ENCODE measurements around the gene PI16. TPM values are rescaled to one million over a fixed set of nuclear protein-coding genes. Genes with fewer than 3 reads are reported as not detected.

PI16 gene
- total RNA-seq, 2 experiments from 2014 or later, result not detected

- H3K36me3 Mint-ChIP-seq (ENCODE audit: low read depth), result no peaks in the 10 kb centered on the region
- DNase-seq (no peak), ATAC-seq (no peak)
- ChIA-PET CTCF (no interaction called here), POLR2A (no interaction called here)
- intact Hi-C loops (cut with micrococcal nuclease), result no loop called here
- no peak for TF ChIP-seq CTCF (IDR thresholded peaks at IDR 0.05)
- H3K27ac Mint-ChIP-seq, result no peak overlapping the region
- peaks cover 36% of the 10 kb centered on the region for H3K4me1 Mint-ChIP-seq (ENCODE audit: low read depth)
- H3K27me3 Mint-ChIP-seq, result no peaks in the 10 kb centered on the region
- H3K4me3 Mint-ChIP-seq, result no peak overlapping the region
- no peaks in the 10 kb centered on the region for H3K9me3 Mint-ChIP-seq
Observed at GRCh38 chr6:36958775-36959554, 4.4 kb downstream of the PI16 start.

GRCh38 chr6:36959555-36960250, 5.2 kb downstream of the PI16 start:
- ChIA-PET CTCF (no interaction called here), POLR2A (no interaction called here)
- H3K36me3 Mint-ChIP-seq (ENCODE audit: low read depth), result no peaks in the 10 kb centered on the region
- H3K27me3 Mint-ChIP-seq, result no peaks in the 10 kb centered on the region
- intact Hi-C loops (cut with micrococcal nuclease), result no loop called here
- ATAC-seq, result no peak
- H3K4me1 Mint-ChIP-seq (ENCODE audit: low read depth), result peaks cover 33% of the 10 kb centered on the region
- no peak overlapping the region for H3K4me3 Mint-ChIP-seq
- H3K27ac Mint-ChIP-seq, result no peak overlapping the region
- no peak for TF ChIP-seq CTCF (IDR thresholded peaks at IDR 0.05)
- no peak for DNase-seq
- no peaks in the 10 kb centered on the region for H3K9me3 Mint-ChIP-seq

GRCh38 chr6:36961441-36962435, 7.2 kb downstream of the PI16 start:
- CTCF ChIA-PET, result interaction anchor here (1.0 kb wide), 1 partner anchor 18 kb away, joined by 3 read pairs; no protein-coding TSS in a partner anchor

GRCh38 chr6:36962874-36963273, 8.3 kb downstream of the PI16 start:
- no peaks in the 10 kb centered on the region for H3K9me3 Mint-ChIP-seq
- no peak for TF ChIP-seq CTCF (IDR thresholded peaks at IDR 0.05)
- peaks cover 27% of the 10 kb centered on the region for H3K4me1 Mint-ChIP-seq (ENCODE audit: low read depth)
- peaks cover 1% of the 10 kb centered on the region for H3K36me3 Mint-ChIP-seq (ENCODE audit: low read depth)
- ChIA-PET CTCF (interaction anchor here (1.0 to 1.6 kb wide), 3 partner anchors 16 to 89 kb away, joined by 3 to 6 read pairs (median 3); no protein-coding TSS in a partner anchor), POLR2A (interaction anchor here (1.0 kb wide), 1 partner anchor 19 kb away, joined by 4 read pairs; no protein-coding TSS in a partner anchor)
- no peak overlapping the region for H3K4me3 Mint-ChIP-seq
- intact Hi-C loops (cut with micrococcal nuclease), result no loop called here
- no peaks in the 10 kb centered on the region for H3K27me3 Mint-ChIP-seq
- ATAC-seq, result peak; percentile 76
- peak overlapping the region; percentile 11 for H3K27ac Mint-ChIP-seq
- peak; percentile 84 for DNase-seq

More at GRCh38 chr6:36961441-36962435, 7.2 kb downstream of the PI16 start:
- no peak for ATAC-seq
- no peaks in the 10 kb centered on the region for H3K9me3 Mint-ChIP-seq
- no peaks in the 10 kb centered on the region for H3K27me3 Mint-ChIP-seq
- peaks cover 25% of the 10 kb centered on the region for H3K4me1 Mint-ChIP-seq (ENCODE audit: low read depth)
- TF ChIP-seq CTCF (IDR thresholded peaks at IDR 0.05), result no peak
- H3K36me3 Mint-ChIP-seq (ENCODE audit: low read depth), result no peaks in the 10 kb centered on the region
- POLR2A ChIA-PET, result interaction anchor here (1.2 kb wide), 1 partner anchor 76 kb away, joined by 3 read pairs; no protein-coding TSS in a partner anchor
- no peak overlapping the region for H3K4me3 Mint-ChIP-seq
- intact Hi-C loops (cut with micrococcal nuclease), result no loop called here
- no peak for DNase-seq
- H3K27ac Mint-ChIP-seq, result no peak overlapping the region

Measured in activated CD8-positive, alpha-beta T cell treated with anti-CD3 and anti-CD28 coated beads for 36 hours (primary cell).